Measurements from ENCODE around the gene ABHD8.
"Not testable (repeated sequence)": the region's sequence is repeated elsewhere in the genome, so short reads cannot be mapped to it uniquely, and the experiment has no call there.

ABHD8 gene

DNA sequence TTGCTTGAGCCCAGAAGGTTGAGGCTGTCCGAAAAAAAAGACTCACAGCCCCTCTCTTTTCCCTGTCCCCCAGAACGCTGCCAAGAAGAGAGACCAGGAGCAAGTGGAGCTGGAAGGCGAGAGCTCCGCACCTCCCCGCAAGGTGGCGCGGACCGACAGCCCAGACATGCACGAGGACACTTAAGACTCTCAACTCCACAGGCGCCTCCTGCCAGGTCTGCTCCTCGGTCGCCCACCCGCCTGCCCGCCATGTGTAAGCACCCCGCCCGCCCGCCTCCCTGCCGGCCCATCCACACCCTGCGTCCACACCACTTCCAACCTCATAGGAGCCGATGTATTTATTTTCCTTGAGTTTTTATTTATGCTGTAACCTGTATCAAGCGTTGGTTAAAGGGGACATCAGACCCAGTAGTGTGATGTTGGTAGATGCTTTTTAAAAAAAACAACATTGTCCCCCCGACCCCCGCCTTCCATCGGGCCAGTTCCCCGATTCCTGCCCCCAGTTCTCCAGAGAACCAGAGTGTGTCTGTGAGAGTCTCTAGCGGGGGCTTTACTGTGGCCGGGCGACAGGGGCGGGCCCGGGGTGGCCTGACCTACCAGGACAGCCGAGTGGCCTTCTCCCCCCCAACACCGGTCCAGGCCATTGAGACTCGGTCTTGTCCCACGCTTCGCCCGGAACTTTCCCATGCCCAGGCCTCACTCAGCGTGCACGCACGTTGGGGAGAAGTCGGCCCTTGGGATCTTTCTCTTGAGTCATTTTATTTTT is 16.4 kb upstream of the ABHD8 start:
- no peak for DNase-seq

DNA sequence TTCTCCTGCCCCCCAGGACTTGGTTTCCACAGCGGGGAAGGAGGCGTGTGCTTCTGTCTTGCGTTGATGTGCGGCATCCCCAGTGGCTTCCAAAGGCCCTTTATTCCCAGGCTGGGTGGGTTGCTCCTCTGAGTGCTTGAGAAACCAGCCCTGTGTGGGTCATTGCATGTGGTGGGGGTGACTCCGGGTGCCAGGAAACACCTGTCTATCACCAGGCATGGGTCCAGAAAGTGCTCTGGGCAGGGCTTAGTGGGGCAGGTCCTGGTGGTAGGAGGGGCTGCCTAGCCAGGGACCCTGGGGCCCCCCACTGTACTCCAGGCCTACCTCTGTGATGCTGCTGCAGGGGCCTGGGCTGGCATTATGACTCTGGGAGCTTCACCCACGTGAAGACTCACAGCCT is 15.7 kb upstream of the ABHD8 start:
- no peak for DNase-seq

DNA sequence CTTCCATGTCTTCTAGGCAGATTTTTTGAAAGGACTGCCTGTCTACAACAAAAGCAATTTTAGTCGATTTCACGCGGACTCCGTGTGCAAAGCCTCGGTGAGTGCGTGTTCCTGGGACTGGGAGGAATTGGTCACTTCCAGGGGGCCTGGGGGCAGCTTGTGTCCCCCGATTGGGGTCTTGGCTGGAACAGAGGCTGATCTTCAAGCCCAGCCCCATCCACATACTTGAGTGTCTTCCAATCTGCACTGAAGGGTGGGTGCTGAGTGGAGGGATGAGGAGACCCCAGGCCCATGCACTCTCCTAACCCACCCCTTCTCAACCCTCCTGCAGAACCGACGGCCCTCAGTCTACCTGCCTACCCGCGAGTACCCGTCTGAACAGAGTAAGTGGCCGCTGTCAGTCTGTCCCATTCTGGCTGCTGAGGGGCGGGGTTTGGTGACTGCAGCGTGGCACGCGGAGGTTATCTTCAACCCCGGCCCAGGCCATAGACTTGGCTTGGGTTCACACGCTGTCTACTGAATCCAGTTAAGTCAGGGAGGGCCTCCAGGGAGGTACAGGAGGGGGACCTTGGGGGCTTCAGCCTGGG is 10.9 kb upstream of the ABHD8 start:
- DNase-seq = no peak

DNA sequence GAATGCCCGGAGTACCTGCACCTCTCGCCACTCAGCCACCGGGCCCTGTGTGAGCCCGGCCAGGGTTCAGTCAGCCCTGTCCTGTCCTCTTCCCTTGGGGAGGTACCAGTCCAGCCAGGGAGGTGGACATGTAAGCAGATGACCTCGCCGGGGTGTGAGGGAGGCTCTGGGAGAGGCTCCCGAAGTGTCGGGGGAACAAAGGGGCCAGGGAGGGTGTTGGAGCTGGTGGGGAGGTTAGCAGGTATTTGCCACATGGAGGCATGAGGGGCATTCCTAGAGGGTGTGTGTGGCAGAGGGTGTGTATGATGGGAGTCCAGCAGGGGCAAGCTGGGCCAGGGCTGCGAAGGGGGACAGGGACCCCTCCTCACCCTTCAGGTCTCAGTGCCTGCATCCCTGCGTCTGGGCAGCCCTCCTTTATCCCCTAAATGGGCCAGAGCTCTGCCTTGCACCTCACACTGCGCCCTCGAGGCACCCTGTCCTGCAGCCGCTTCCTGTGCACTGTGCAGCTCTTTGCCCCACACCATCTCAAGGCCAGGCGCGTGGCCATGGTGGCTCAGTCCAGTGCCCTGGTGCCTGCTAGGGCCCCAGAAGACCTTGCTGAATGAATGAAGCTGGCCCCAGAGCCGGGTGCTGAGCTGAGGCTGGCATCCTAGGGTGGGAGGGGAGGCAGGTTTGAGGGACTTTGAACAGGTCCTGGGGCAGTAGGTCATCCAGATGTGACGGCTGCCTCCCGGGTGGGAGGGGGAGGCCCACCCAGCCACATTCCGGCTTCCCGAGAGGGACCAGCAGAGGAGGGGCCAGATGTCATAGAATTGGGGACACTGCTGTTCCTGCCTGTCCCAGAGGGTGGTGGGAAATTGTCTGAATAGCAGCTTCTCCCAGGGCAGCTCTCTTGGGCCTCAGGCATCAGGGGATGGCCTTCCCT is 9.2 kb upstream of the ABHD8 start:
- DNase-seq = no peak

DNA sequence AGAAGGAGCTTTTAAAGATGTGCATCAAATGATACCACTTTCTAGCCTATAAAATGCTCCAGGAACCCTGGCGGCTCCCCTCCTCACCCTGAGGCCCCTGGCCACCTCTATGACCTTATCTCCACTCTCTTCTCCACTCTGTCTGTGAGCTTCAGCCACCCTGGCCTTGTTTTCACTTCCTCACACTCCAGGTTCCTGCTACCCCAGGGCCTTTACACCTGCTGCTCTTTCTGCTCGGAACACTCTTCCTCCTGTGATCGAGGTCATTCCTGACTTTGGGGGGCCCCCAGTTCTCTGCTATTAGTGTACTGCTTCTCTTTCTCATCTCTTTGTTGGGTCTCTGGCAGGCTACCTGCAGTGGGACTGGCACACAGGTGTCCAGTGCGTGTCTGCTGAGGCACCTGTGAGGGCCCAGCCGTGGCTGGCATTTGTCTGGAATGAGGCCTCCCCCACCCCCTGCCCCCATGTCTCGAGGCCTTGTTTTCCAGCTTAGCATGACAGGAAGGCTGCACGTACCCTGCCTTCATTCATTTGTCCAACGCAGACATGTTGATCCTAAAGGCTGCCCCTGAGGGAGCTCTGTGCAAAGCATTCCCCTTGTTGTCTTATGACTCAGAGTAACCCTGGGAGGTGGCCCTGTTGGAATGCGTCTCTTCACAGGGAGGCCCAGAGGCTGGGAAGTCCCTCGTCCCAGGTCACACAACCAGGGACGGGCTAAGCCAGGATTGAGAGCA is 8.4 kb upstream of the ABHD8 start:
- no peak for DNase-seq

DNA sequence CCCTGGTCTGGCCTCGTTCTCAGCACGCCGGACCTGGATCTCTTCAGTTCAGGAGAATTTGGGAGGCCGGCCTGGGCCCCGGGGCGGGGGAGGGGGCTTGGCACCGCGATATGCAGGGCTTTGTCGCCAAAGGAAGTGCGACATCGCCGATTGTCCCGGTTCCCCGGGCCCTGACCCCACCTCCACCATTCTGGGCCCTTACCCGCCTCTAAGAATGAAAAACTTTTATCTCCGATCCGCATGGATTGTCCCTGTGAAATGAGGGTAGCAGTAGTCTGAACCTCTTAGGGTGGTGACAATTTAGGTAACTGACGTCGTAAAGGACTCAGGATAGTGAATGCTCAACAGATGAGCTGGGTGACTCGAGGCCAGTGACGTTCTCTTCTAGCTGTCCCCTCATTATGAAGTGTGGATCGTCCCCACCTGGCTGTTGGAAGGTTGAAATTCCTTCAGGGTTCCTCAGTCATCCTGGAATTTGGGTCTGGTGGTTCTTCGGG is 6.8 kb upstream of the ABHD8 start:
- DNase-seq = no peak

DNA sequence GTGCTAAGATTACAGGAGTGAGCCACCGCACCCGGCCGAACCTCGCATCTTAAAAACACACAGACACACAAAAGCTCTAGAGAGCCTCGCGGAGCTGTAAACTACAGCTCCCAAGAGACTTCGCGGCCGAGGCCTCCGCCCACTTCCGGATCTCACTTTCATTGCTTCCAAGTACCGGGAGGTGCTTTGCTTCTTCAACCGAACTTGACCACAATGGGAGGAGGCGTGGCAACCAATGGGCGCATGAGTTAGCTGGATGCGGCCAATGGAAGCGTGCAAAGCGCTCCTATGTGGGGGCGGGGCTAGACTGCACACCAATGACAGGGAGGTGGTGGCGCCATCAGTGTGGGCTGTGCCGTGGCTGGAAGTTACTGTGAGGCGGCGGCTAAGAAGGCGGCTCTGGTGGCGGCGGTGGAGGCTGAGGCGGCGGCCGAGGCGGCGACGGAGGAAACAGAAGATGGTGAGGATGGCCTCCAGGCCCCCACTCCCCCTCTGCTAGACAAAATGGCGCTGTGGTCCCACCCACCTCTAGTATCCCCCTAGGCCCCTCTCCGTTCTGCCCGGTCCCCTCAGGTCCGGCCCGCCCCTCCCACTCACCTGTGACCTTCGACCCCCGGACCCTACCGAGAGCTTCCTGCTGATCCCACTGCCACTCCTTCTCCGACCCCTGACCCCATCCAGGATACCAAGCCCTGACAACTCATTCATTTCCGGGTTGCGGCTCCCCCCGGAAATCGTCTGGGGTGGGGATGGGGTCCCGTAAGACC is 6.2 kb upstream of the ABHD8 start, which contains the start of gene DDA1:
Gene DDA1 (plus strand): TSS at position 366 of the 767 bp plus-strand sequence. CDS start 92 bp downstream, at position 458.
- peak; percentile 96 for DNase-seq

DNA sequence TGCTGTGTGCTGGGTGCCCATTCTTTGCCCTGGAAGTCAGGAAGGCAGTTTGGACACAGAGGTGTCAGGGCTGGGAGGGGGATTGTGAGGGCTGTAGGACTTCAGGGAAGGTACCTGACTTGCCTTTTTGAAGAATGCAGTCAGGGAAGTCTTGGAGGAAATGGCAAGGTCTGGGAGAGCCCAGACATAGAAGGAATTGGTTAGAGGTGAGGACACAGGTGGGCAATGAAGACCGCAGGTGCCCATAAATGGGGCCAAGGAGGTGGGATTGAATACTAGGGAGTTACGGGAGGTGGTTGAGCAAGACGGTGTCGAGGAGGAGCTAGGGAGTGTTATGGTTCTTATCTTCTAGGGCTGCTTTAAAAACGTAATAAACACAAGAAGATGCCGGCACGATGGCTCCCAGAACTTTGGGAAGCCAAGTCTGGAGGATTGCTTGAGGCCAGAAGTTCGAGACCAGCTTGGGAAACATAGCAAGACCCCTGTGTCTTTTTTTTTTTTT is 4.7 kb upstream of the ABHD8 start:
- DNase-seq = no peak

DNA sequence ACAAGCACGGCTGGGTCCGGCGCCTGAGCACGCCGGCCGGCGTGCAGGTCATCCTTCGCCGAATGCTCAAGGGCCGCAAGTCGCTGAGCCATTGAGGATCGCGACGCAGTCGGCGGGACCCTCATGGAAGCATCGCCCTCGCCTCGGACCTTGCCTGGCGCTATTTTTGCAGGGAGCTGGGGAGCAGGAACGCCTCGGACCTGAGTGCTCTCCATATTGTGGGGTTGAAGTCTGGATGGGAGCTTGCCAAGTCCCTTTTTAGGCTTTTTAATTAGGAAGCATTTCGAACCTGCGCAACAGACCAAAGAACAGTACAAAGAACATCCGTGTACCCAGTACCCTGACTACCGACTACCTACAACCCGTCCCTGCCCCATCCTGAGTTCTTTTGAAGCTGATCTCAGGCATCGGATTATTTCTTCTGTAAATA is 3.1 kb upstream of the ABHD8 start:
- no peak for DNase-seq

DNA sequence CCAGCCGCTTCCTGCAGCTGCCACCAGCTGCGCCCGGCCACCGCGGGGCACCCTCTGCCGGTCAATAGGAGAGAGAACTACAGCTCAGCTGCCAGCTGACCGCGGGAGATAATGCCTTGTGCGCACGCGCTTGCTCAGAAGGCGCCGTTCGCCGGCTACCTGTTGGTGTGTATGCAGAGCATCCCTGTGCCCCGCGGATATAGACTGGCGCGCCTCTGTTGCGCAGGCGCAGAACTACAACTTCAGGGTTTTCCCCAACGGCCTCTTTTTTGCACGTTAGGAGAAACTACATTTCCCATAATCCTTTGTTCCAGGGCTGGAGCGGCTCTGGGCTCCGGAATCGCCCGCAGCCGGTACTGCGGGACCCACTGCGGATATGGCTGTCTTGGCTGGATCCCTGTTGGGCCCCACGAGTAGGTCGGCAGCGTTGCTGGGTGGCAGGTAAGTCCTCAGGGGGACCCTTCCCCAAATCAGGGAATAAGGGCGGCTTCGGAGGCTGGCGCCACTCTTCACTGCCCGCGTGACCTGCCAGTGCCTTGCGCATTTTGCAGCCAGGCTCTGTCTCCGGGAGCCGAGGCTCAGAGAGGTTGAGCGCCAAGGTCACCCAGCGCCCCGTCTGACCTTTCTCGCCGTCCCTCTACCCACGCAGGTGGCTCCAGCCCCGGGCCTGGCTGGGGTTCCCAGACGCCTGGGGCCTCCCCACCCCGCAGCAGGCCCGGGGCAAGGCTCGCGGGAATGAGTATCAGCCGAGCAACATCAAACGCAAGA is 2.5 kb upstream of the ABHD8 start, which contains the start of gene MRPL34:
Gene MRPL34 (plus strand): TSS at position 356 of the 768 bp plus-strand sequence. CDS start 21 bp downstream, at position 377.
- peak; percentile 94 for DNase-seq

DNA sequence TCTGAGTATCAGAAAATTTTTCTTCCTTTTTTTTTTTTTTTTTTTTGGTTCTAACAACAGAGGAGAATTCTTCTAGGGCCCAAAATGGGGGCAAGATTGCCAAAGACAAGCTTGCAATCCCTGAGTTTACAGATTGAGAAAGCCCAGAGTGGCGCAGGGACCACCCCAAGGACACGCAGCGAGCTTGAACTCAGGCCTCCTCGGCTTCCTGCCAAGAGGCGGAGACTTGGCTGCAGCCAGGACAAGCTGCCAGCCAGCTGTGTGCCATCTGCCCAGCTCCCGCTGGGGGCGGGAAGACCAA is 1.9 kb upstream of the ABHD8 start:
- DNase-seq = no peak

DNA sequence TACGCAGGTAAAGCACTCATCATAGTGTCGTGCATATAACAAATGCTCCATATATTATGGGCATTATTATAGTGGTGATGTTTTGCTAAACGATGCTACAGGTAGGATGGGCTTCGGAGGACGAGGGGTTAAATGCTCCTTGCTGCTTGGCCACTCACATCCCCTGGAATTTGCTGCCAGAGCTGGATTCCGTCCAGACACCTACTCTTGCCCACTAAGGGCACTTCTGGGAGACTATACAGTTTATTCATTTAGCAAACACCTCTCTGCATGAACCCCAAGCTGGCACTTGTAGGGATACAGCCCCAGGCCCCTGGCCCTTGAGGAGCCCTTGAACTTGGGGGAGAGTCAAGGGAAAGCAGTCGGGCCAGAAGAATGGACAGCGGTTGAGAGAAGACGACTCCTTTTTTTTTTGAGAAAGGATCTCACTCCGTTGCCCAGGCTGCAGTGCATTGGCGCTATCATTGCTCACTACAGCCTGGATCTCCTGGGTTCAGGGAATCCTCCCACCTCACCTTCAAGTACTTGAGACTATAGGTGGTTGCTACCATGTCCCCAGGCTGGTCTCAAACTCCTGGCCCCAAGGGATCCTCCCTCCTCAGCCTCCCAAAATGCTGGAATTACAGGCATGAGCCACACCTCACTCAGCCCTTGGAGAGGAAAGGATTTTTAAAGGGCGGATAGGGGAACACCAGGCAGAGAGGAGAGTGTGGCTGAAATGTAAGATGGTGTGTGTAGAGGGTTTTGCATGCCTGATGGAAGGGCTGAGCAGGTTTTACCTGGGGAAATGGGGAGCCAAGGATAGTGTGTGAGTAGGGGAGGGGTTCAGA is 1.4 kb upstream of the ABHD8 start:
- DNase-seq = no peak

DNA sequence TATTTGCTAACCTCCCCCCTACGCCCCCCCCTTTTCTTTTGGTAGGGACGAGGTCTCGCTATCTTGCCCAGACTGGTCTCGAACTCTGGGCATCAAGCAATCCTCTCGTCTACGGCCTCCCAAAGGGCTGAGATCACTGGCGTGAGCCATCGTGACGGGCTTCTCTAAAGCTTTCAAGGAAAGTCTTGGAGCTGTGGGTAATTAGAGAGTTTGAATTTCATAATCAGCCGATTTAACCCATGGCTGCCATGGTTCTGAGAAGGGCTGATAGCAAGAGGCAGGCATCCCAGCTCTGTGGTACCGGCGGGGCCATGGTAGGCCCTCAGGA is 679 bp upstream of the ABHD8 start:
- no peak for DNase-seq

DNA sequence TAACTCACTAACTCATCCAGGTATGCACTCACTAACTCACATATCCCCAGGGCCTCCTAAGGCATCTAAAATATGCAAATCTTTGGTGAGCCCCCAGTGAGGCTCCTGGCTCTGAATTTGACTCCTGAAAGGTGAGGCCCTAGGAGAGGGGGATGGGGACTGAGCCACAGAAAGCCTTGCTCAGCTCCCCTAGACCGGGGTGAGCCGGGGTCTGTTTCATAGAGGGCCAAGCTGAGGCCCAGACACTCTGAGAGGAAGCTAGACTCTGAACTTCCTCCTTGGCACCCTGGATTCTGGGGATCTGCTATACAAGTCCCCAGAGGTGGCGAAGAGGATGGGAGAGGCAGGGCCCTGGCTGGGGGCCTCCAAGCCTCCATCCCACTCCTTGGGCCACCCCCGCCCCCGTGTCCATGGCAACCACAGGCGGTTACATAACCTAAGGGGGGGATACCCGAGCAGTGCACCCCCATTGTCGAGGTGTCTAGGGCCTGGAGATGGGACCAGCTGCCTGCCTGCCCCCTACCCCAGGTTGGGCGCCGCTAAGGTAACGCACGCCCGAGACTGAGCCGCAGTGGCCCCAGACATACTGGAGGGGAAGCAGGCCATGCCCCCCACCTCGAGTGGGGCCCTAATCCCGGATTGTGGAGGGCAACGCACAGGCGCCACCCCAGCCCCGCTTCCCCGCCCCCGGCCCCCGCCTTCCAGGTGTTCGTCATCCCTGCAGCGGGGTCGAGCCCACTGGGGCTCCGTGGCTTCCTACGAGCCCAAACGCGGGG is 646 bp downstream of the ABHD8 start:
- no peak for DNase-seq

DNA sequence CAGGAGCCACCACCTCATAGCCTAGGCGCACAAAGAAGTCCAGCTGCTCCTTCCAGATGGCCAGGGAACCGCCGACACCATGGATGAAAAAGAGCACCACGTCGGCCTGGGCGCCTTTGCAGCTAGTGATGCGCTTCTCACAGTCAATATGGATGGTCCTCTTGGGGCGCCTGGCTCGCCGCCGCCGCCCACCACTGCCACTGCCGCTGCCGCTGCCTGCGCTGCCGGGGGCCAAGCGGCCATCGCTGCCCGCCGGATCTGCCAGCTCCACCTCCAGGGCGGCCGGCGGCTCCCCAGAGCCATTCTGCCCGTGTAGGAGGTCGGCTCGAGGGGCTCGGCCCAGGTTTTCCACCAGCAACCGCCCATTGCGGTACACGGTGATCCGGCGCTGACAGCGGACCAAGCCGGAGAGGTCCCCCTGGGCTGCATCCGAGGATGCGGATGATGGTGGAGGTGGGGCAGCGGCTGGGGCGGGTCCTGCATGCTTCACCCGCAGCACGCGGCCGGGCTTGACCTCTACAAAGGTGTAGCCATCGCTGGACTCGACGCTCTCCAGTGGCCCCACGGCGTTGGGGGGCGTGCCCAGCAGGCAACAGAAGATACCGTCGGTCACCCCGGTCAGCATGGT is 2.1 kb downstream of the ABHD8 start:
- DNase-seq = no peak

DNA sequence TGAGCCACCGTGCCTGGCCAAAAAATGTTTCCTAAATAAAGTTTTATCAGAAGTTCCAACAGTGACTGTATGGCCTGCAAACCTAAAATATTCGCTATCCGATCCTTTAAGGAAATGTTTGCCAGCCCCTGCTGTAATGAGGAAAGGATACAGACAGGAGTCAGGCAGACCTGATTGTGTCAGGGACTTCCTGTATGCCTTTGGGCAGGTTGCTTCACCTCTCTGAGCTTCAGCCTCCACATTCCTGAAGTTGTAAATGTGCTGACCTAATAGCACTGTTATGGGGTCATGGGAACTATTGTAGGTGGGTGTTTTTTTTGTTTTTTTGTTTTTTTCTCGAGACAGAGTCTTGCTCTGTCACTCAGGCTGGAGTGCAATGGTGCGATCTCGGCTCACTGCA is 6.2 kb downstream of the ABHD8 start:
- no peak for DNase-seq

DNA sequence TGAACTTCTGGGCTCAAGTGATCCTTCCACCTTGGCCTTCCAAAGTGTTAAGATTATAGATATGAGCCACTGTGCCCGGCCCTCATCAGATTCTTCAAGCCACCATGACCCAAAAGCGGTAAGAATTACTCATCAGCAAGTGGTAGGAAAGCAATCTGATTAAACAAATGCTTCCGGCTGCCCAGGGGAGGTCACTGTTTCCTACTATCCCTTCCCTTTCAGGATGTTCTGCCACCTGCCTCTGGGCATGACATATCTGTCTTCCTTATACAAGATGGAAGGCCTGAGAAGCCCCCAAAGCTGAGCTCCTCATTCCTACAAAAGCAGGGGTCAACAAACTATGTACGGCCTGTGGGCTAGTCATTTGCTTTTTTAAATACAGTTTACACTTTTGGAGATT is 7.0 kb downstream of the ABHD8 start:
- no peak for DNase-seq

DNA sequence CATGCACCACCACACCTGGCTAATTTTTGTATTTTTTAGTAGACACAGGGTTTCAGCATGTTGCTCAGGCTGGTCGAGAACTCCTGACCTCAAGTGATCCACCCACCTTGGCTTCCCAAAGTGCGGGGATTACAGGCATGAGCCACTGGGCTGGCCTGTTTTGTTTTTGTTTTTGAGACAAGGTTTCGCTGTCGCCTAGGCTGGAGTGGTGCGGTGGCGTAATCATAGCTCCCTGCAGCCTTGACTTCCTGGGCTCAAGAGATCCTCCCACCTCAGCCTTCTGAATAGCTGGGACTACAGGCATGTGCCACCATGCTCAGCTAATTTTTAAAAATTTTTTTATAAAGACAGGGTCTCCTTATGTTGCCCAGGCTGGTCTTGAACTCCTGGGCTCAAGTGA is 7.7 kb downstream of the ABHD8 start:
- not testable (repeated sequence) for DNase-seq
